H1 (cell line): Measurements from ENCODE around the gene BCL11A. TPM values are rescaled to one million over a fixed set of nuclear protein-coding genes. Genes with fewer than 3 reads are reported as not detected.

Experiments used
- BACH1 ChIP-seq: IDR thresholded peaks from 2 replicates; pipeline ENCODE4 v1.6.1; 2012; ENCODE audit warnings: low read length, improper control_type of control experiment
- EGR1 ChIP-seq: IDR thresholded peaks from 2 replicates; pipeline ENCODE4 v1.6.1; 2011; ENCODE audit warnings: low read depth, low read length, borderline replicate concordance
- RAD21 ChIP-seq, 2 experiments: IDR thresholded peaks in 1 of 2; conservative IDR thresholded peaks in 1 of 2; 2 replicates each; pipeline ENCODE4 v1.6.1; 2011; ENCODE audit warnings: low read depth in 2 of 2, low read length in 2 of 2, improper control_type of control experiment in 1 of 2, inconsistent platforms in 1 of 2, mild to moderate bottlenecking in 1 of 2, moderate library complexity in 1 of 2
- RXRA ChIP-seq: IDR thresholded peaks from 2 replicates; pipeline ENCODE4 v1.6.1; 2011; ENCODE audit warnings: low read depth, mild to moderate bottlenecking, low read length, moderate library complexity; ENCODE audit not compliant: insufficient read depth
- polyA plus RNA-seq, 7 experiments: library from polyadenylated mRNA; depleted of rRNA in 3 of 7; stranded (reverse) in 5 of 7; unstranded in 2 of 7; fragments of >200 nt in 5 of 7; fragments of 200-250 nt in 2 of 7; gene quantifications; 1 replicate in 5 of 7; 2 replicates in 1 of 7; 4 replicates in 1 of 7; pipeline versions ENCODE4 v1.2.1 to v1.2.3, GENCODE V29; 2011 to 2013; ENCODE audit warnings: missing spikeins in 2 of 7, mixed read lengths in 2 of 7
- total RNA-seq: library from RNA; stranded (reverse); fragmentation: NEBNext Ultra II Directional; extraction: Animal tissue kit (Norgen Biotek cat#: 25700); gene quantifications from 2 replicates; pipeline ENCODE4 v1.2.1, GENCODE V29; 2021
- TF ChIP-seq, protein P1 (sequence below): IDR thresholded peaks from 2 replicates; pipeline ENCODE4 v1.6.1; 2012; ENCODE audit warnings: low read length, inconsistent platforms

Gene BCL11A
- total and polyA plus RNA-seq, 2 of the 8 experiments (the other 6 are each of a cell fraction or from before 2014, with no cell fraction given), result 11.9 to 59.3 TPM

DNA sequence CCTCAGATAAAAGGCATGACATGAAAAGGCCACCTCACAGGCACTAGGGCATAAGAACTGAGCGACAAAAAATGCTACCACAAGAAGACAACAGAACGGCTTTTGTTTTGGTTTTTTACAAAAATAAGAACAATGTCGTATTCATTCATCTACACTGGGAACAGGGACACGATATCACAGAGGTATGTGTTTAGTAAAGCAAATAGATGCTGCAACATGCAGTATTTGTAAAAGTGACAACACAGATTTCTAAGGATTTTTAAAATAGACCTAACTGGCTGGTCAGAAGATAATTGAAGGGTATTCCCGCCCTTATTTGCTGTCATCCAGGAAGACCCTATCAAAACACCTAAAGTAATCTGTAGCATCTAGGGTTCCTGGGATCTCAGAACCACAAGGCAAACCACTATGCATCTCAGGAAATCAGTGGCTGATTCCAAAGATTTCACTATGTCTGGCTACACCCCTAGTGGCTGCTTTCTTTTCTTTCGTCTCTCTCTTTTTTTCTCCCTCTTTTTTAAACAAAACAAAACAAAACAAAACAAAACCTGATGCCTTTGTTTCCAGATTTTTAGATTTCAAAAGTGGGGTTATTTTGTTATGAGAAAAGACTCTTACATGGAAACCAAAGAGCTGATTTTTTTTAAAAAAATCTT lies 97.2 kb downstream of the BCL11A start (continued):
- peak in 1 of 2 experiments; percentile 27; a peak in 2 of 4 replicates for TF ChIP-seq RAD21 (IDR thresholded peaks at IDR 0.05 in 1 of 2, conservative IDR thresholded peaks at IDR 0.05 in 1 of 2; ENCODE audit: low read depth in 2 of 2, low read length in 2 of 2)
- TF ChIP-seq, protein P1, sequence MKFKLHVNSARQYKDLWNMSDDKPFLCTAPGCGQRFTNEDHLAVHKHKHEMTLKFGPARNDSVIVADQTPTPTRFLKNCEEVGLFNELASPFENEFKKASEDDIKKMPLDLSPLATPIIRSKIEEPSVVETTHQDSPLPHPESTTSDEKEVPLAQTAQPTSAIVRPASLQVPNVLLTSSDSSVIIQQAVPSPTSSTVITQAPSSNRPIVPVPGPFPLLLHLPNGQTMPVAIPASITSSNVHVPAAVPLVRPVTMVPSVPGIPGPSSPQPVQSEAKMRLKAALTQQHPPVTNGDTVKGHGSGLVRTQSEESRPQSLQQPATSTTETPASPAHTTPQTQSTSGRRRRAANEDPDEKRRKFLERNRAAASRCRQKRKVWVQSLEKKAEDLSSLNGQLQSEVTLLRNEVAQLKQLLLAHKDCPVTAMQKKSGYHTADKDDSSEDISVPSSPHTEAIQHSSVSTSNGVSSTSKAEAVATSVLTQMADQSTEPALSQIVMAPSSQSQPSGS, result no peak
- TF ChIP-seq RXRA, result no peak
- no peak for TF ChIP-seq BACH1
- no peak for TF ChIP-seq EGR1
